Choroid plexus epithelial cell (primary cell): ENCODE results near the gene AP1G2.
"Not testable (repeated sequence)": the region's sequence is repeated elsewhere in the genome, so short reads cannot be mapped to it uniquely, and the experiment has no call there.

Experiments
- DNase-seq: peaks from one replicate; pipeline ENCODE4 v3.0.0-alpha.2; 2010; ENCODE audit warnings: low read depth
- H3K4me3 ChIP-seq: 2 replicates; pipeline ENCODE4 v1.5.1; 2011; ENCODE audit warnings: low read depth, mild to moderate bottlenecking, control low read depth, low read length, moderate library complexity
- TF ChIP-seq, protein P1 (sequence below): conservative IDR thresholded peaks from 2 replicates; pipeline ENCODE4 v1.5.1; 2011; ENCODE audit warnings: low read depth, mild to moderate bottlenecking, control low read depth, inconsistent platforms, low read length, moderate library complexity

AP1G2 gene

DNA sequence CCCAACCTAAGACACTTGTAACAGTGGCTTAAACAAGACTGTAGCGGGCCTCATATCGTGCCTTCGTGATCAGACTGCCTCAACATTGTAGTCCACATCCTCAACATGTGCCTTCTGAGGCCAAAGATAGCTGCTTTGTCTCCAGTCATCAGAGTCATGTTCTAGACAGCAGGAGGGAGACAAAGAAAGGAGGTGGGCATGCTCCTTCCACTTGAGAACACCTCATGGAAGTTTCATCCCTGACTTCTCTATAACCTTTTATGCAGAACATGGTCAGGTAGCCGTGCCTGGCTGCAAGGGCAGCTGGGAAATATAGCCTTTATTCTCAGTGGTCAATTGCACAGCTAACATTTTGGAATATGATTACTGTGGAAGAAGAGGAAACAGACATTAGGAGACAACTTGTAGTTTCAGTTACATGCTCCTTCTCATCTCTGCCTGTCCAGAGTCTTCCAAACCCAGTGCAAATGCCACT lies 43.3 kb upstream of the AP1G2 start:
- no peak overlapping the region for H3K4me3 ChIP-seq
- no peak for DNase-seq
- TF ChIP-seq, protein P1, sequence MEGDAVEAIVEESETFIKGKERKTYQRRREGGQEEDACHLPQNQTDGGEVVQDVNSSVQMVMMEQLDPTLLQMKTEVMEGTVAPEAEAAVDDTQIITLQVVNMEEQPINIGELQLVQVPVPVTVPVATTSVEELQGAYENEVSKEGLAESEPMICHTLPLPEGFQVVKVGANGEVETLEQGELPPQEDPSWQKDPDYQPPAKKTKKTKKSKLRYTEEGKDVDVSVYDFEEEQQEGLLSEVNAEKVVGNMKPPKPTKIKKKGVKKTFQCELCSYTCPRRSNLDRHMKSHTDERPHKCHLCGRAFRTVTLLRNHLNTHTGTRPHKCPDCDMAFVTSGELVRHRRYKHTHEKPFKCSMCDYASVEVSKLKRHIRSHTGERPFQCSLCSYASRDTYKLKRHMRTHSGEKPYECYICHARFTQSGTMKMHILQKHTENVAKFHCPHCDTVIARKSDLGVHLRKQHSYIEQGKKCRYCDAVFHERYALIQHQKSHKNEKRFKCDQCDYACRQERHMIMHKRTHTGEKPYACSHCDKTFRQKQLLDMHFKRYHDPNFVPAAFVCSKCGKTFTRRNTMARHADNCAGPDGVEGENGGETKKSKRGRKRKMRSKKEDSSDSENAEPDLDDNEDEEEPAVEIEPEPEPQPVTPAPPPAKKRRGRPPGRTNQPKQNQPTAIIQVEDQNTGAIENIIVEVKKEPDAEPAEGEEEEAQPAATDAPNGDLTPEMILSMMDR, result no peak

DNA sequence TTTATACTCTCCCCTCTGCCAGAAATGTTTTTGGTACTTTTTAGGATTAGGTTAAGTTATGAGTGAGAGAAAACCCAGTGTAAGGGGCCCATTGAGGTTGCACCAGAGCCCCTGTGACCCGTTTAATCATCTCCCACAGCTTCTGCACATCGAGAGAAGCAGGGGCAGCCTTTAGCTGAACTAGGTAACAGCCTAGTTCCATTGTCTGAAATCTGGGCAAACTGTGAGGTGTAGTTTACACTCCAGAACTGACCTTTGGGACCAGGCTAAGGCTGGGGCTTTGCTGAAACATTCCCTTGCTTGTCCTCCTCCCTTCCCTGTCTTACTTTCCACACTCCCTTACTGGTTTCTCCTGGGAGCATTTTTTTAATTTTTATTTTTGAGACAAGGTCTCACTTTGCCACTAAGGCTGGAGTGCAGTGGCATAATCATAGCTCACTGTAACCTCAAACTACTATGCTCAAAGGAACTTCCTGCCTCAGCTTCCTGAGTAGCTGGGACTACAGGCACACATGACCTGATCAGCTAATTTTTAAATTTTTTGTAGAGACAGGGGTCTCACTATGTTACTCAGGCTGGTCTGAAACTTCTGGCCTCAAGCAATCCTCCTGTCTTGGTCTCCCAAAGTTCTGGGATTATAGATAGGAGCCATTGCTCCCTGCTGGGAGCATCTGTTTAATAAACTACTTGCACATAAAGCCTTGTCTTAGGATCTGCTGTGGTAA lies 42.7 kb upstream of the AP1G2 start:
- DNase-seq, result no peak

DNA sequence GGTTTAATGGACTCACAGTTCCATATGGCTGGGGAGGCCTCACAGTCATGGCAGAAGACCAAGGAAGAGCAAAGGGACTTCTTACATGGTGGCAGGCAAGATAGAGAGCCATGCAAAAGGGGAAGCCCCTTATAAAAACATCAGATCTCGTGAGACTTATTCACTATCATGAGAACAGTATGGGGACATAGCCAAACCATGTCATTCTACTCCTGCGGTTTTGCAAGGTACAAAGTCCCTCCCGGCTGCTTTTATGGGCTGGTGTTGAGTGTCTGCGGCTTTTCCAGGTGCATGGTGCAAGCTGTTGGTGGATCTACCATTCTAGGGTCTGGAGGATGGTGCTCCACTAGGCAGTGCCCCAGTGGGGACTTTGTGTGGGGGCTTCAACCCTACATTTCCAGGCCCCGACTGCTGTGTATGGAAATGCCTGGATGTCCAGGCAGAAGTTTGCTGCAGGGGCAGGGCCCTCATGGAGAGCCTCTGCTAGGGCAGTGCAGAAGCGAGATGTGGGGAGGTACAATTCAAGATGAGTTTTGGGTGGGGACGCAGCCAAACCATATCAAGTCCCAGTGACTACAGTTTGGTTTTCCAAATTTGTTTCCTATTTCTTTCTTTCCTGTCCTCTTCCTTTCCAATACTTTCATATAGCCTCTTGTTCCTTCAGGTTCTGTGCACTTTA lies 42.0 kb upstream of the AP1G2 start:
- H3K4me3 ChIP-seq, DNase-seq: not testable (repeated sequence)

More for the DNA sequence above, 42.7 kb upstream of the AP1G2 start:
- TF ChIP-seq, protein P1, result no peak
- no peak overlapping the region for H3K4me3 ChIP-seq

DNA sequence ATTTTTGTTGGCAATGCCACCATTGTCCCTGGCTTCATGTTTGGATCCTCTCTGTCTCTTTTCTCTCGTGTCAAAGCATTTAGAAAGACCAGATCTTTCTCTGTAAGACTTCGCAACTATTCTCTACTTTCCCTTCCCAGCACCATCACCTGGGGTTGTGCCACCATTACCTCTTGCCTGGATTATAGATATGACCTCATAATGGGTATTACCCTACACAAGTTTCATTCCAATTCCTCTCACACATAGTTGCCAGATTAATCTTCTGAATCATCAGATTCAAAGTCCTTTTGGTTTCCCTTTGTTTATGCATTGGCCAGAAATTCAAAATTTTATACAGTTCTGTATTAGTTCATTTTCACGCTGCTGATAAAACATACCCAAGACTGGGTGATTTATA lies 41.4 kb upstream of the AP1G2 start:
- no peak for DNase-seq
- H3K4me3 ChIP-seq, result no peak overlapping the region
- TF ChIP-seq, protein P1, result no peak

DNA sequence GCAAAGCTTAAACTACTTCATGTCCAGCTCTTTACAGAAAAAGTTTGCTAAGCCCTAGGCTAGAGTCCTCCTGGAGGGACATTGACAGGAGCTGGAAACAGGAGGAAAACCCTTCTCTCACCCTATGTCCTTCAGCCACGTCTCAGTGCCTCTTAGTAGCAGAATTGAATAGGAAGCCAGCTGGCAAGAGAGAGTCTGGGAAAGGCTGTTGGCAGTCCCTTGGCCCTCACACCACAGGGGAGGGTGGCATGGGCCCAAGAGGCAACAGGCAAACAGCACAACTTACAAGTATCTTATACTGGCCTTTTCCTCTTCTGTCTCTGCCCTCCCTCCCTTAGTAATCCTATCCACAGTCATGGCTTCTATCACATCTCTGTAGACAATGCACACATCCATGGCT lies 40.9 kb upstream of the AP1G2 start:
- no peak for DNase-seq
- TF ChIP-seq, protein P1, result no peak
- no peak overlapping the region for H3K4me3 ChIP-seq

DNA sequence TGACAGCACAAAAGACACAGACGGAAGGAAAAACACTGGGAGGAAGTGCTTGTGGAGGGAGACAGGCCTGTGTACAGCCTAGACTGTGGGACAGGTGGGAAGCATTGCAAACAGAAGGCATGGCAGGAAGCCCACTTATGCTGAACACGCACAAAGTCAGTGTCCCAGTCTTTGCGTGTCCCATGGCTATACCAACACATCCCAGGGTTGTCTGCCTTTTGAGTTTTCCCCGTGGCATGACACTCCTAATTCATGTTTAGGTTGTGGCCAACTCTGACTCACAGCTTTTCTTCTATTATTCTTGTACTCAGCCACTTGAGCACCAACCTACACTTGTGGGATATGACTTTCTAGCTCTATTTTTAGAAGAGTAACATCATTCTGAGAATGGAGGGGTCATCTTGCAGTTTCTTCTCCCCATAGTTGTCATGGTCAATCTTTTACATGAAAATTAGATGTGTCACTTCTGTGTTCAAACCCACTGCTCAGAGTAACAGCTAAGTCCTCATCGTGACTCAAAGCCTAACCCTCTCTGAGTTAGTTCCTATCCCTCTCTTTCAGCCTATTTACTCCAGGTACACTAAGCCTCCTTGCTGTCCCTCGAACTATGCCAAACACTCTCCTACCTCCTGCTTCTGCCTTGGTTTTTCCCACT lies 38.5 kb upstream of the AP1G2 start:
- DNase-seq, result no peak
- no peak overlapping the region for H3K4me3 ChIP-seq
- TF ChIP-seq, protein P1, result no peak

DNA sequence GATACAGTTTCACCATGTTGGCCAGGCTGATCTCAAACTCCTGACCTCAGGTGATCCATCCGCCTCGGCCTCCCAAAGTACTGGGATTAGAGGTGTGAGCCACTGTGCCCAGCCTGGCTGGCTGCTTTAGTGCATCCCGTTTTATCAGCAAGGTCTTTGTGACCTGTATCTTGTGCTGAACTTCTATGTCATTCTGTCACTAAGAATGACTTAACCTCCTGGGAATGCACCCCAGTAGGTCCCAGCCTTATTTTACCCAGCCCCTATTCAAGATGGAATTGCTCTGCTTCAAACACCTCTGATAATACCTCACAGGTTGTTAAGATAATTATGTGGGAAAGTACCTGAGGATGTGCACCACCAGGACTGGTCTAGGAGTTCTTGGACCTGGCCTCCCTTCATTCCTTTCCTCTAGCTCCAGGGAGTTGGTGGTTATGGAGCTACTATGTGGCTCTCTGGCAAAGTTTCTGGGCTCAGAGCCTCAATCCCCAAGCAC lies 37.1 kb upstream of the AP1G2 start:
- DNase-seq, result no peak
- TF ChIP-seq, protein P1, result no peak
- H3K4me3 ChIP-seq, result no peak overlapping the region
